Activated CD4-positive, alpha-beta T cell treated with anti-CD3 and anti-CD28 coated beads, Interleukin-2, amount 10 ng/mL, durations not matched to agents 24 days and 14 days (primary cell): Measurements from ENCODE around the gene PRUNE2. TPM values are rescaled to one million over a fixed set of nuclear protein-coding genes. Genes with fewer than 3 reads are reported as not detected.
"Not testable (repeated sequence)": the region's sequence is repeated elsewhere in the genome, so short reads cannot be mapped to it uniquely, and the experiment has no call there.

Experiments
- DNase-seq: peaks from one replicate; pipeline ENCODE4 v3.0.0; 2022
- H3K27ac Mint-ChIP-seq: one replicate; pipeline ENCODE4 v1.8.0; 2022; ENCODE audit warnings: mild to moderate bottlenecking, mixed read lengths
- H3K27me3 Mint-ChIP-seq: one replicate; pipeline ENCODE4 v1.8.0; 2022; ENCODE audit warnings: mixed read lengths
- H3K36me3 Mint-ChIP-seq: one replicate; pipeline ENCODE4 v1.8.0; 2022; ENCODE audit warnings: low read depth, mild to moderate bottlenecking, mixed read lengths
- H3K4me1 Mint-ChIP-seq: one replicate; pipeline ENCODE4 v1.8.0; 2021; ENCODE audit warnings: mixed read lengths
- H3K4me3 Mint-ChIP-seq: one replicate; pipeline ENCODE4 v1.8.0; 2022; ENCODE audit warnings: mild to moderate bottlenecking, moderate library complexity, mixed read lengths
- H3K9me3 Mint-ChIP-seq: one replicate; pipeline ENCODE4 v1.8.0; 2021; ENCODE audit warnings: mixed read lengths
- intact Hi-C: fragments of 100-400 bp; cut with micrococcal nuclease; formaldehyde crosslinking; loops from one replicate; pipeline ENCODE4 v1.15.1; 2023
- total RNA-seq: library from RNA; stranded (reverse); gene quantifications from 2 replicates; pipeline ENCODE4 v1.2.3, GENCODE V29; 2022

PRUNE2 gene
- total RNA-seq, 1 donor from 2014 or later: 0.40 TPM

DNA sequence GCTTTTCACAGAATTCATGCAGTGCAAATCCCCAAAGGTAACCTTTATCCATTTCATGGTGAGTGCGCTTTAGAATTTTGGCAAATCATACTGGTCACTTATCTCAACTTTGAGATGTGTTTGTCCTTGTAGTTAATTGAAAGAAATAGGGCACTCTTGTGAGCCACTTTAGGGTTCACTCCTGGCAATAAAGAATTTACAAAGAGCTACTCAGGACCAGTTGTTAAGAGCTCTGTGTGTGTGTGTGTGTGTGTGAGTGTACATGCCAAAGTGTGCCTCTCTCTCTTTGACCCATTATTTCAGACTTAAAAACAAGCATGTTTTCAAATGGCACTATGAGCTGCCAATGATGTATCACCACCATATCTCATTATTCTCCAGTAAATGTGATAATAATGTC, 120.4 kb downstream of the PRUNE2 start:
- Mint-ChIP-seq H3K4me3 (no peak overlapping the region), H3K27me3 (peaks cover 7% of the 10 kb centered on the region), H3K9me3 (no peaks in the 10 kb centered on the region), H3K4me1 (no peaks in the 10 kb centered on the region), H3K36me3 (no peaks in the 10 kb centered on the region), H3K27ac (no peak overlapping the region)
- intact Hi-C loops: no loop called here
- no peak for DNase-seq

DNA sequence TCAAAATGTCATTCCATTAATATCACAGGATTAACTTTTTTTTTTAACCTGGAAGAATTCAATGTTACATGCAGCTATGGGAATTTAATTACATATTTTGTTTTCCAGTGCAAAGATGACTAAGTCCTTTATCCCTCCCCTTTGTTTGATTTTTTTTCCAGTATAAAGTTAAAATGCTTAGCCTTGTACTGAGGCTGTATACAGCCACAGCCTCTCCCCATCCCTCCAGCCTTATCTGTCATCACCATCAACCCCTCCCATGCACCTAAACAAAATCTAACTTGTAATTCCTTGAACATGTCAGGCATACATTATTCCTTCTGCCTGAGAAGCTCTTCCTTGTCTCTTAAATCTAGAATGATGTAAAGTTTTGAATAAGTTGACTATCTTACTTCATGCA, 121.0 kb downstream of the PRUNE2 start:
- intact Hi-C loops: no loop called here
- Mint-ChIP-seq H3K4me3 (no peak overlapping the region), H3K27ac (no peak overlapping the region), H3K9me3 (no peaks in the 10 kb centered on the region), H3K36me3 (no peaks in the 10 kb centered on the region), H3K4me1 (no peaks in the 10 kb centered on the region), H3K27me3 (peaks cover 7% of the 10 kb centered on the region)
- no peak for DNase-seq

DNA sequence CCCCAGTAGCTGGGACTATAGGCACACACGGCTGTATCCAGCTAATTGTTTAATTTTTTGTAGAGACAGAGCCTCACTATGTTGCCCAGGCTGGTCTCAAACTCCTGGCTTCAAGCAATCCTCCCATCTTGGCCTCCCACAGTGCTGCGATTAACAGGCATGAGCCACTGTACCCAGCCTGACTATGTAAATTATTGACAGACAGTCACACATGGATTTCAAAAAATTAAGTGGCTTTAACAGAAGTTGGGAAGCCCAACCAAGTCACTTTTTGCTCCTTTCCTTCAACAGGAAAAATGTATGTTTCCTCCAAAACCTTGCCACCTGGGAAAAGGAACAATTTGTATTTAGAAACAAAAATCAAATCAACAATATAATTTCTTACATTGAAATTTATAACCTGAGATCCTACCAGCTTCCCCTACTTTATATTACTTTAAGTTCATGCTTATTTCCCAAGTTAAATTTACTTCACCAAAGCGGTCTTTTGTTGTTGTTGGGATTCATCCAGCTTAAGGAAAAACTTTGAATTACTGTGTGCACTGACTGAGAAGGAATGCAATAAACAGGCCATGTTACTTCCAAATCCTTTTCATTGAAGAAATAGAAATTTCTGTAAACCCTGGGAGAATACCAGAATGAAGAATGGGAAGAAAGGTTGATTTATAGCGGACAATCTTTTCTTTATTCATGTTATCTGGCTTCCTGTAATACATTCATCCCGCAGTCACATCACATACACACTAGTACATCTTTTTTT, 133.0 kb downstream of the PRUNE2 start:
- Mint-ChIP-seq H3K4me1 (peaks cover 3% of the 10 kb centered on the region), H3K36me3 (no peaks in the 10 kb centered on the region), H3K27me3 (peaks cover 5% of the 10 kb centered on the region), H3K4me3 (no peak overlapping the region), H3K9me3 (no peaks in the 10 kb centered on the region), H3K27ac (no peak overlapping the region)
- intact Hi-C loops: no loop called here
- DNase-seq: no peak

GRCh38 chr9:76766126-76766525, 139.8 kb downstream of the PRUNE2 start:
- H3K36me3 Mint-ChIP-seq: no peaks in the 10 kb centered on the region
- no peaks in the 10 kb centered on the region for H3K4me1 Mint-ChIP-seq
- intact Hi-C loops: no loop called here
- no peak overlapping the region for H3K27ac Mint-ChIP-seq
- H3K4me3 Mint-ChIP-seq: no peak overlapping the region
- no peak for DNase-seq
- no peaks in the 10 kb centered on the region for H3K9me3 Mint-ChIP-seq
- H3K27me3 Mint-ChIP-seq: peaks cover 2% of the 10 kb centered on the region

- no peaks in the 10 kb centered on the region for H3K36me3 Mint-ChIP-seq
- H3K4me1 Mint-ChIP-seq: no peaks in the 10 kb centered on the region
- no peaks in the 10 kb centered on the region for H3K9me3 Mint-ChIP-seq
- H3K27ac Mint-ChIP-seq: no peak within 1 kb of the TSS
- no peak within 1 kb of the TSS for H3K4me3 Mint-ChIP-seq
- no peak for DNase-seq
- intact Hi-C loops: no loop called here
- H3K27me3 Mint-ChIP-seq: peaks cover 1% of the 10 kb centered on the region
These were observed 141.8 kb downstream of the PRUNE2 start, which contains the start of gene PCA3 for GRCh38 chr9:76764138-76764537. TSS of gene PCA3 (plus strand) at chr9:76764438.

DNA sequence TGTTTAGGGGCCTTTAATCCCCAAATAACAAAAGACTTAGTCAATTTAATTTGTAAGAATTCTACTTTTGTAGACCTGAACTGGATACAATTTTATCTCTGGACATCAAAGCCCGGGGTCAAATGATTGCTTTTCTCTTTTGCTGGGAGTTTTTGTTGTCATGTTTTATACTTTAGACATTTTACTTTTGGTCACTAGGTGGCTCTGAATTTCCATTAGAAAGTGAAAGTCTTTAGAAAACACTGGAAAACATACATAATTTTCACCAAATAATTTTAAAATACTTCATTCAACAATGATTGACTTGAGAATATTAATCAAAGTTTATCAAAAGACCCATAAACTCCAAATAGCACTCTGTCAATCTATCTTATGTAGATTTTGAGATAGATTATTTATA, 144.5 kb downstream of the PRUNE2 start:
- Mint-ChIP-seq H3K36me3 (no peaks in the 10 kb centered on the region), H3K27me3 (peaks cover 1% of the 10 kb centered on the region), H3K4me1 (no peaks in the 10 kb centered on the region), H3K4me3 (no peak overlapping the region), H3K9me3 (no peaks in the 10 kb centered on the region), H3K27ac (no peak overlapping the region)
- intact Hi-C loops: no loop called here
- no peak for DNase-seq

- Mint-ChIP-seq H3K27ac (no peak overlapping the region), H3K4me1 (no peaks in the 10 kb centered on the region), H3K4me3 (no peak overlapping the region), H3K27me3 (peaks cover 1% of the 10 kb centered on the region), H3K9me3 (no peaks in the 10 kb centered on the region), H3K36me3 (no peaks in the 10 kb centered on the region)
- intact Hi-C loops: no loop called here
- no peak for DNase-seq
These were observed 146.2 kb downstream of the PRUNE2 start for GRCh38 chr9:76759732-76760131.

GRCh38 chr9:76758476-76758875, 147.4 kb downstream of the PRUNE2 start:
- intact Hi-C loops: no loop called here
- H3K27me3 Mint-ChIP-seq: peaks cover 1% of the 10 kb centered on the region
- no peak for DNase-seq
- no peak overlapping the region for H3K27ac Mint-ChIP-seq
- no peaks in the 10 kb centered on the region for H3K4me1 Mint-ChIP-seq
- H3K4me3 Mint-ChIP-seq: no peak overlapping the region
- no peaks in the 10 kb centered on the region for H3K36me3 Mint-ChIP-seq
- no peaks in the 10 kb centered on the region for H3K9me3 Mint-ChIP-seq

DNA sequence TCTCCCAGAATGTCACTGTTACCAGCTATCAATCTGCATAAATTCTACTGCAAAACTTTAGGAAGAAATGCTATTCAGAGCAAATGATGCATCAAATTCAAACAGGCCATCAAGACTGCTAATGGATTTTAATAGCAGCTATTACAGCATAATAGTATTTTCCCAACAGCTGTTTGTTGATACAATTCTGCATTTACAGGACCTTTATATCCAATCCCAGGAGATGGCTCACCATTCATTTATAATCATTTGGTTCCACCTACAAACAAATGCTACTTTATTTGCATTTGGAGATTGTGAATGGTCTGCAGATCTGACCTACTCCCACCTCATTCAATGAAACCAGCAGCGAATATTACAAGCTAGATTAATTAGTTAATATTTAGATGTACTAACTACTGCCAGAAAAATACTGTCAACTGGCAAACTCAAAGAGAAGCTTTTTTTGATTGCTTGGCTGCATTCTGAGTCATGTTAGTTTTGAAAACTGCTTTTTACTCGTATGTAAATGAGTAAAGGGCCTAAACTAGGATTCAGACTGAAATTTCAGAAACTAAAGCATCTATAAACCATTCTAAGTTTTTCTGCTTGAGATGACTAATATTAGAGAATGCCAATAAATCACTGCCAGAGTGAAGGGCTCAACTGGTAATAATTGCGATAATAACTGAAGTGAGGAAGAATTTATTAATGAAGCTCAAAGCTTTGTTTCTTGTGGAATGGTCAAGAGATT, 148.8 kb downstream of the PRUNE2 start:
- Mint-ChIP-seq H3K4me3 (no peak overlapping the region), H3K27ac (no peak overlapping the region), H3K27me3 (no peaks in the 10 kb centered on the region), H3K36me3 (no peaks in the 10 kb centered on the region), H3K9me3 (no peaks in the 10 kb centered on the region), H3K4me1 (no peaks in the 10 kb centered on the region)
- DNase-seq: no peak
- intact Hi-C loops: no loop called here

DNA sequence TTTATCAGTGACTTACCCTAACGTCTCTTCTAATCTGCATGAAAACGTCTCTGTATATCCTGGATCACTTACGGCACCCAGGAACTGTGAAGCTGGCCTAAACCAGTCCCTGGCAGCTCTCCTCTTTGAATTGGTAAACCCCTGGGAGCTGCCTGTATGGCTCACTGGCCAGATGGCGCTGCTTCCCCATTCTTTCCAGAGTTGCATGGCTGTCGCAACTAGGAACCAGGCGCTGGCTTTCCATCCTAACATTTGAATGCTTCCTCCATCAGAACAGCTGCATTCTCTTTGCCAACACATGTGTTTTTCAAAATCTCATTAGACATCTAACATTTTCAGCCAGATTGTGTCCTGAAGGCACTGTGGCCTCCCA, 149.7 kb downstream of the PRUNE2 start:
- no peaks in the 10 kb centered on the region for H3K4me1 Mint-ChIP-seq
- intact Hi-C loops: no loop called here
- H3K9me3 Mint-ChIP-seq: no peaks in the 10 kb centered on the region

DNA sequence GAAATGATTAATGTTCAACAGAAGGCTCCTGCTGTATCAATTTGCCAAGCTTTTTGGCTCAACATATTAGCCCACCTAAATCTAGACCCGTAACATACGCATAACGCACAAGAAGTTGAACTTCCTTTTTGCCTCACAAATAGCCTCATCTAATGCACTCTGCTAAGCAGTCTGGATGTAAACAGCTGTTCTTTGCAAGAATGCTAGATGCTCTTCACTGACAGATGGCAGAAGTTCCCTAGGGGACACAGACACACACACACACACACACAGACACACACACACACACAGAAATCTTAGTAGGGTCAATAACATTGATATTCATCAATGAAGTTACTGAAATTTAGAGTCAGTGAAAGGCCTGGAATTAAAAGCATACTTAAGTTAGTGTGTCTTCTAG, 154.9 kb downstream of the PRUNE2 start:
- intact Hi-C loops: no loop called here
- Mint-ChIP-seq H3K4me1 (no peaks in the 10 kb centered on the region), H3K4me3 (no peak overlapping the region), H3K27me3 (no peaks in the 10 kb centered on the region), H3K27ac (no peak overlapping the region), H3K36me3 (no peaks in the 10 kb centered on the region), H3K9me3 (no peaks in the 10 kb centered on the region)
- no peak for DNase-seq

More for the DNA sequence above, 149.7 kb downstream of the PRUNE2 start:
- DNase-seq: no peak
- no peaks in the 10 kb centered on the region for H3K36me3 Mint-ChIP-seq
- H3K27me3 Mint-ChIP-seq: no peaks in the 10 kb centered on the region
- no peak overlapping the region for H3K4me3 Mint-ChIP-seq
- no peak overlapping the region for H3K27ac Mint-ChIP-seq

- intact Hi-C loops: no loop called here
These were observed 161.6 kb downstream of the PRUNE2 start for GRCh38 chr9:76744336-76744735.

DNA sequence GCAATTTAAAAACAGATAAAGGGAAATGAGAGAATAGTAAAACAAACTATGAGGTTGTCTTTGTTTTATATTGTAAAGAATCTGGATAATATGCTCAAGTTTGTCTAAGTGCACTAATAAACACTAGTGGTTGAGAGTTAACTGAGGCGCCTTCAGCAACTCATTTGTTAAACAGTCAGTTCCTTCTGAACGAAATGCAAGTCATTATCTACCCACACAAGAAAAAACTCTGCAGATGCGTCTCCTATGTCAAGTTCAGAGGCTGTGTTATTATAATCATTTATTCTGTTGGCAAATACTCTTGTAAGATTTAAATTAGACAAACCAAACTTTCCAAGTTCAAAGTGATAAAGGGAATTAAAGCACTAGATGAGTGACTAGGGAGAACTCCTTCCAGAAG, 162.0 kb downstream of the PRUNE2 start:
- no peaks in the 10 kb centered on the region for H3K36me3 Mint-ChIP-seq
- intact Hi-C loops: no loop called here
- no peak overlapping the region for H3K27ac Mint-ChIP-seq
- H3K9me3 Mint-ChIP-seq: peaks cover 10% of the 10 kb centered on the region
- DNase-seq: no peak
- H3K27me3 Mint-ChIP-seq: no peaks in the 10 kb centered on the region
- no peak overlapping the region for H3K4me3 Mint-ChIP-seq
- H3K4me1 Mint-ChIP-seq: peaks cover 7% of the 10 kb centered on the region

More at GRCh38 chr9:76744336-76744735, 161.6 kb downstream of the PRUNE2 start:
- H3K27ac Mint-ChIP-seq: no peak overlapping the region
- no peaks in the 10 kb centered on the region for H3K36me3 Mint-ChIP-seq
- H3K4me1 Mint-ChIP-seq: peaks cover 7% of the 10 kb centered on the region
- no peak for DNase-seq
- no peaks in the 10 kb centered on the region for H3K27me3 Mint-ChIP-seq
- peaks cover 10% of the 10 kb centered on the region for H3K9me3 Mint-ChIP-seq
- H3K4me3 Mint-ChIP-seq: no peak overlapping the region

DNA sequence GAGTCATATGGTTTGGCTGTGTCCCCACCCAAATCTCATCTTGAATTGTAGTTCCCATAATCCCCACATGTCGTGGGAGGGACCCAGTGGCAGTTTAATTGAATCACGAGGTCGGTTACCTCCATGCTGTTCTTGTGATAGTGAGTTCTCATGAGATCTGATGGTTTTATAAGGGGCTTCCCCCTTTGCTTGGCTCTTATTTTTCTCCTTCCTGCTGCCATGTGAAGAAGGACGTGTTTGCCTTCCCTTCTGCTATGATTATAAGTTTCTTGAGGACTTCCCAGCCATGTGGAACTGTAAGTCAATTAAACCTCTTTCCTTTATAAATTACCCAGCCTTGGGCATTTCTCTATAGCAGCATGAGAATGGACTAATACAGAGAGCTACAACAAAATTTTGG, 163.0 kb downstream of the PRUNE2 start:
- H3K9me3 Mint-ChIP-seq: peaks cover 10% of the 10 kb centered on the region
- H3K27ac Mint-ChIP-seq, intact Hi-C loops, H3K4me3 Mint-ChIP-seq, H3K36me3 Mint-ChIP-seq, H3K4me1 Mint-ChIP-seq, DNase-seq, H3K27me3 Mint-ChIP-seq: not testable (repeated sequence)
